ENCODE measurements around the gene NINJ1. TPM values are rescaled to one million over a fixed set of nuclear protein-coding genes. Genes with fewer than 3 reads are reported as not detected.
"Not testable (repeated sequence)": the region's sequence is repeated elsewhere in the genome, so short reads cannot be mapped to it uniquely, and the experiment has no call there.

NINJ1 gene
- total RNA-seq, 4 donors from 2014 or later: 20.6 to 87.4 (median 44.2) TPM

GRCh38 chr9:93118863-93119702 is 15.0 kb downstream of the NINJ1 start:
- no peaks in the 10 kb centered on the region for H3K36me3 ChIP-seq
- peak overlapping the region; percentile 54 to 79 for H3K27ac ChIP-seq
- DNase-seq: peak; percentile 18 to 25
- H3K9me3 ChIP-seq: no peaks in the 10 kb centered on the region
- intact Hi-C loops (cut with DNase I; ENCODE audit: low total_unique reads): no loop called here
- H3K4me3 ChIP-seq: no peak overlapping the region
- no peak for TF ChIP-seq CTCF (IDR thresholded peaks at IDR 0.05)
- TF ChIP-seq POLR2A (IDR thresholded peaks at IDR 0.05): no peak
- H3K4me1 ChIP-seq: peaks cover 0 to 10% of the 10 kb centered on the region in 2 donors
- no peaks in the 10 kb centered on the region for H3K27me3 ChIP-seq

- intact Hi-C loops (cut with DNase I; ENCODE audit: low total_unique reads): no loop called here
- no peak overlapping the region for H3K4me3 ChIP-seq
- H3K27ac ChIP-seq: no peak overlapping the region
- no peaks in the 10 kb centered on the region for H3K27me3 ChIP-seq
- DNase-seq: peak; percentile 10 to 11
- peaks cover 0 to 10% of the 10 kb centered on the region in 2 donors for H3K4me1 ChIP-seq
- no peaks in the 10 kb centered on the region for H3K36me3 ChIP-seq
- H3K9me3 ChIP-seq: no peaks in the 10 kb centered on the region
- TF ChIP-seq CTCF (IDR thresholded peaks at IDR 0.05) (no peak), POLR2A (IDR thresholded peaks at IDR 0.05) (no peak)
Measured at GRCh38 chr9:93117924-93118862, 15.9 kb downstream of the NINJ1 start.

- H3K27me3 ChIP-seq; H3K27ac ChIP-seq; H3K4me3 ChIP-seq; H3K36me3 ChIP-seq; H3K9me3 ChIP-seq; H3K4me1 ChIP-seq; intact Hi-C loops (cut with DNase I; ENCODE audit: low total_unique reads): not testable (repeated sequence)
- peak; percentile 8 to 10 for DNase-seq
Measured at GRCh38 chr9:93117521-93117920, 16.5 kb downstream of the NINJ1 start.

- H3K27ac ChIP-seq: peak overlapping the region in 1 of 2 donors; percentile 53
- peak; percentile 60 to 81 for DNase-seq
- H3K27me3 ChIP-seq: no peaks in the 10 kb centered on the region
- intact Hi-C loops (cut with DNase I; ENCODE audit: low total_unique reads): no loop called here
- no peak overlapping the region for H3K4me3 ChIP-seq
- no peaks in the 10 kb centered on the region for H3K9me3 ChIP-seq
- peaks cover 0 to 10% of the 10 kb centered on the region in 2 donors for H3K4me1 ChIP-seq
- TF ChIP-seq CTCF (IDR thresholded peaks at IDR 0.05) (no peak), POLR2A (IDR thresholded peaks at IDR 0.05) (peak in 1 of 2 donors; percentile 26)
- H3K36me3 ChIP-seq: no peaks in the 10 kb centered on the region
Measured at GRCh38 chr9:93116072-93116961, 17.7 kb downstream of the NINJ1 start.

GRCh38 chr9:93115486-93116071 is 18.5 kb downstream of the NINJ1 start:
- Histone ChIP-seq H3K36me3 (no peaks in the 10 kb centered on the region), H3K27me3 (no peaks in the 10 kb centered on the region), H3K9me3 (no peaks in the 10 kb centered on the region), H3K4me3 (no peak overlapping the region), H3K27ac (peak overlapping the region in 1 of 2 donors; percentile 53), H3K4me1 (peaks cover 0 to 9% of the 10 kb centered on the region in 2 donors)
- intact Hi-C loops (cut with DNase I; ENCODE audit: low total_unique reads): no loop called here
- no peak for TF ChIP-seq POLR2A (IDR thresholded peaks at IDR 0.05)
- TF ChIP-seq CTCF (IDR thresholded peaks at IDR 0.05): no peak
- peak; percentile 4 to 18 for DNase-seq
